Measurements from ENCODE around the gene FBXL20.
"Not testable (repeated sequence)": the region's sequence is repeated elsewhere in the genome, so short reads cannot be mapped to it uniquely, and the experiment has no call there.

Gene FBXL20

DNA sequence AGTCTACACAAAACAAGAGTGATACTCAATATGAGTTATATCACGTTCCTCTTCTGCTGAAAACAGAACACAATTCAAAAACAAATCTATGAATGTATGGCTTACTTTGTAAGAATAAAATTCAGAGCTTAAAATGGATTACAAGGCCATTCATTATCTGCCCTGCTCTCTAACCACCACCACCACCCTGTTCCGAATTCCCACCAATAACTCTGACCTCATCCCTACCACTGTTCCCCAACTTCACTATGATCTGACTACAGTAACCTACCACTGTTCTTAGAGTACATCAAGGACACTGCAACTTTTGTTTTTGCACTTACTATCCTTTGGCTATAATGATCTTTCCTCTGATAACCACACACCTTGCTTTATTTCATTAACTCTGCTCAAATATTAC, 21.3 kb downstream of the FBXL20 start:
- DNase-seq = no peak

DNA sequence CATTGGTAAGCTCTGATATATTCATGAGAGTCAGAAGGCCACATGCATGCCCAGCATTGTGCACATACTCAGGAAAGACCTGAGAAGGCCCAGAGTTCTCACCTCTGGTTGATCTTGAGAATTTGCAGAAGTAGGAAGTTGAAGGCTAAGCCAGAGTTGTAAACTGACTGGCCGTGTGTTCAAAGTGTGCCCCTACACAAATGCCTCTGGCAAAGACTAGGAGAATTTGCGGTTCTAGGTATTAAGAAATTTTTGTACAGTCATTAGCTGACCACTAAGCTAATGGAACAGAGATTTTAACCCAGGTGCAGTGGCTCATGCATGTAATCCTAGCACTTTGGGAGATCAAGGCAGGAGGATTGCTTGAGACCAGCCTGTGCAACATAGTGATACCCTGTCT, 25.0 kb downstream of the FBXL20 start:
- DNase-seq = no peak

DNA sequence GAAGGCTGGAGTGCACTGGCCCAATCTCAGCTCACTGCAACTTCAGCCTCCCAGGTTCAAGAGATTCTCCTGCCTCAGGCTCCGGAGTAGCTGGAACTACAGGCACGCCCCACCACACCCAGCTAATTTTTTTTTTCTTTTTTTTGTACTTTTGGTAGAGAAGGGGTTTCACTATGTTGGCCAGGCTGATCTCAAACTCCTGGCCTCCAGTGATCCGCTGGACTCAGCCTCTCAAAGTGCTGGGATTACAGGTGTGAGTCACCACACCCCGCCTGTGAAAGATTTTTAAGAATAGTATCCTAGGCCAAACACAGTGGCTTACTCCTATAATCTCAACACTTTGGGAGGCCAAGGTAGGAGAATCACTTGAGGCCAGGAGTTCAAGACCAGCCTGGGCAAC, 33.6 kb downstream of the FBXL20 start:
- DNase-seq = not testable (repeated sequence)

DNA sequence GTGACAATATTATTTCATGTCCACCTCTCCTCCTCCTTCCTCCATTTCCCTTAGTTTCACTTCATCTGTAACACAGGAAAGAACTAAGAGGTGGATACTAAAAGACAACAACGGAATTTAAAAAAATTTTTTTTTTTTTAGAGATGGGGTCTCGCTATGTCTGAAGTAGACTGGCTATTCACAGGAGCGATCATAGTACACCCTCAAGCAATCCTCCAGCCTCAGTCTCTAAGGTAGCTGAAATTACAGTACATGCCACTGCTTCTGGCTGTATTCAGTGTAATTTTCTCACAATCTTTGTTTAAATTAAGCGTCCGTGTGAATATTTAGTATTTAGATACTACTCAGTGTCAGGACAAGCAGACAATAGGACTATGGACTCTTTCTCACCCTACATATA, 35.6 kb downstream of the FBXL20 start:
- DNase-seq = no peak

DNA sequence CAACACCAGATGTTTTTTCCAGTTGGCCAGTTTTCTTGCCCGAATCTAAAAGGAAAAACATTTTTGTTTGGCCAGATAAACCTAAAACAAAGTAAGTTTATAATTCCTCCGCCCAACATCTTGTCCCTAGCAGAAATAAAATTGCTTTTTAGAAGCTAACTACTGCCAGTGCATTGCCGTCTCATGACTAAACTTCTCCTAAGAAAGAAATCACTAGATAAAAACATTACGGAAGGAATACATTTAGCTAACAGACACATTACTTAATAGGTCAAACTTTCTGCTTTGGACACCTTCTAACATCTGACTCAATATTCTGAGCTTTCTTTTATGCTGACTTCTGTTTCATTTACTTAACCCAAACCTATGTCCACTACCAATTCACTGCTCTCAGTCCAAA, 36.2 kb downstream of the FBXL20 start:
- DNase-seq = no peak

DNA sequence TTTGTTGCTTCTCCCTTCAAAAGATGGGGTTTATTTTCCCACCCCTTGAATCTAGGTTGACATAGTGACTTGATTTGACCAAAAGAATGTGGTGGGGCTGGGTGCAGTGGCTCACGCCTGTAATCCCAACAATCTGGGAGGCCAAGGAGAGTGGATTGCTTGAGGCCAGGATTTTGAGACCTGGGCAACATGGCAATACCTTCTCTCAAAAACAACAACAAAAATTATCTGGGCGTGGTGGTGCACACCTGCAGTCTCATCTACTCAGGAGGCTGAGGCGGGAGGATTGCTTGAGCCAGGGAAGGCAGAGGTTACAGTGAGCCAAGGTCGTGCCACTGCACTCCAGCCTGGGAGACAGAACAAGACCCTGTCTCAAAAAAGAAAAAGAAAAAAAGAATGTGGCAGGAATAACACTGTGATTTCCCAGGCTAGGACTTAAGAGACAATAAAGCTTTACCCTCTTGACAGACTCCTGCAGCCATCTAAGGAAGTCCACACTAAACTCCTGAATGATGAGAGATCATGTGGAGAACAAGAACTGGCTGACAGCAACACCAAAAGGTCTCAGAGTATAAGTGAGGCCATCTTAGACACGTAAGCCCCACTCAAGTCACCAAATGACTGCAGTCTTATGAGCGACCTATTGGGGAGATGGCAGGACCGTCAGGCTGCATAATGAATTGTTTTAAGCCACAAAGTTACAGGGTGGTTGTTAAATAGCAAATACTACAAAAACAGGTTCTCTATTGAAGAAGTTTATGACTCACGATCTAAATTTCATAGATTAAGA, 37.0 kb downstream of the FBXL20 start:
- no peak for DNase-seq

DNA sequence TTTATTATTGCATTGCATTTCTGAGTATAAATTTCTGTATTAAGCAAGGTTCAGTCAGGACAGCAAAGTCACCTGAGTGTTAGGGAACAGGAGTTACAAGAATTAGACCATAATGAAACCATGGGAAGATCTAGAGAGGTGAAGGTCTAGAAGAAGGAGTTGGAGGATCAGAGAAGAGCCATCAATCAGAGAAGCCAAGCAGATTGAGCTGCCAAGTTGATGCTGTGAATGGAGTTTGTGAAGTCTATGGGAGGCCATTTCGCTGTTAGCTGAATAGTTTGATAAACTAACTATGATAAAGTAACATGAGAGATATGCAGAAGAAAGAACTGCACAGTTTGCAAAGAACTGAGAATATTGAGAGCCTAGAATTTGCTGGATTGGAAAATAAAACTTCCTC, 40.4 kb downstream of the FBXL20 start:
- no peak for DNase-seq

DNA sequence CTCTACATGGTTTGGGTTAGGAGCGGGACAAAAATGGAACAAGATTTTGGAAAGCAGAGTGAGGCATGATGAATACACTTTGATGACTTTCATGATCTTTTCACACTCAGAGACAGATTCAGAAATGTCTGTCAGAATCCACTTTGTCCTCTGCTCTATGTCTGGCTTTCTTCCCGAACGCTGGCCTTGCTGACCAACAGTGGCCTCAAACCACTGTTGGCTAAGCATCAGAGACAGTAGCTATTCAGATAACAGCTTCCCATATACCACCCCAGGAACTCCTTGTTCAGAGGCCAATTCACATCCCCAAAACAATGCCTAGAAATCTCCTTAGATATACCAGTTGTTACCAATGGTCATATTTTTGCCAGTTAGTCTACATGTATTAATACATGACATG, 40.9 kb downstream of the FBXL20 start:
- DNase-seq = no peak

DNA sequence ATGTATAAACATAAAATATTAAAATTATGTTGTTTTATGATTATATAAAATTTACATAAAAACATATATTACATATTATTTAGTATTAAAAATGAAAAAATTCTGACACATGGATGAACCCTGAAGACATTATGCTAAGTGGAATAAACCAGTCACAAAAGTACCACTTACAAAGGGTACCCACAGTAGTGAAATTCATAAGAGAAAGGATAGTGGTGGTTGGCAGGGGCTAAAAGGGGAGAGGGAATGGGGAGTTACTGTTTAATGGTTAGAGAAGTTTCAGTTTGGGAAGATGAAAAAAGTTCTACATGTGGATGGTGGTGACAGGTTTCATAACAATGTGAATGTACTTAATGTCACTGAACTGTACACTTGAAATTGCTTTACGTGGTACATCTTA, 41.4 kb downstream of the FBXL20 start:
- DNase-seq = no peak

DNA sequence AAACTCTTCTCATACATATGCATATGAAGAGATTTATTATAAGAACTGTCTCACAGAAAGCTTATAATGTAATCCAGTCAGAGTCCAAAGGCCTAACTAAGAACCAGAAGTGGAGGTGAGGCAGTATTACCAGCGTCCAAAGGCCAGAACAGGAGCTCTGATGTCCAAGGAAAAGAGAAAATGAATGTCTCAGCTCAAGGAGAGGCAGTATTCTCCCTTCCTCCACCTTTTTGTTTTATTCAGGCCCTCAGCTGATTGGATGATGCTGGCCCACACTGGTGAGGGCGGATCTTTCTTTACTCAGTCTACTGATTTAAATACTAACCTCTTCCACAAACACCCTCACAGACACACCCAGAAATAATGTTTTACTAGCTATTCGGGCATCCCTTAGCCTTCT, 43.4 kb downstream of the FBXL20 start:
- no peak for DNase-seq

DNA sequence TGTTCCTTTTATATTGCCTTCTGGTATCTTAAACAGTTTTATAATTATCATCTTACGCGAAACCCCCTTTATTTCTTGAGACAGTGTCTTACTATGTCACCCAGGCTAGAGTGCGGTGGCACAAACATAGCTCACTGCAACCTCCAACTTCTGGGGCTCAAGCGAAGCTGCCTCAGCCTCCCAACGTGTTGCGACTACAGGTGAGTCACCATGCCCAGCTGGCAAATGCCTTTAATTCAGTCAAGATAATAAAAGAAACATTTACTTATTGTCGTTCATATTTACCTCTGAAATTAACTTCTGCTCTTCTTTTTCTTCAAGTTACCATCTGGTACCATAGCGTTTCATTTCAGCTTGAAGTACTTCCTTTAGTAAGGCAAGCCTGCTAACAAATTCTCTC, 43.9 kb downstream of the FBXL20 start:
- DNase-seq = no peak

DNA sequence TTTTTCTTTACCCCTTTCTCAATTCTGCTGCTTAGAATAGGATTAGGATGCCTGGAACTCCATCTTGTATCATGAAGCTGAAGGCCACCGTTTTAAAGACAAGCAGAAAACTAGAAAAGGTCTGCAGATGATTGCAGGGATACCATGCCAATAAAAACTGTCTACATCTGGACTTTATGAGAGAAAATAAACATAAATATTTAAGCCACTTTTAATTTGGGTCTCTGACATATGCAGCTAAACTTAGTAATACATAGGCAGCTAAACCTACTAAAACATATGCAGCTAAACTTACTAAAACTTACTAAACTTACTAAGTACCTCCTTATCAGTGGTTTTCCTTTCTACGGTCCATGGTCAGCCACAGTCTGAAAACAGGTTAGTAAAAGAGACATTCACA, 48.4 kb downstream of the FBXL20 start:
- no peak for DNase-seq

DNA sequence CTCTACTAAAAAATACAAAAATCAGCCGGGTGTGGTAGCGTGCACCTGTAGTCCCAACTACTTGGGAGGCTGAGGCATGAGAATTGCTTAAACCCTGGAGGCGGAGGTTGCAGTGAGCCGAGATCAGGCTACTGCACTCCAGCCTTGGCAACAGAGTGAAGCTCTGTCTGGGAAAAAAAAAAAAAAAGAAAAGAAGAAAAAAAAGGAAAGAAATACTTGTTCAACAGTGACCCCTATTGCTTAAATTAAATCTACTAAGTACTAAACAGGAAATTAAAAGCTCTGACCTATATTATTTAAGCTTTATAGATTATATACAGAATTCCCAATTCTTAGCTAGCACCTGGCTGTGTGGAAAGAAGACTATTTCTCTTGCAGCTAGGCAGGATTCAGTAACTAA, 48.9 kb downstream of the FBXL20 start:
- no peak for DNase-seq

DNA sequence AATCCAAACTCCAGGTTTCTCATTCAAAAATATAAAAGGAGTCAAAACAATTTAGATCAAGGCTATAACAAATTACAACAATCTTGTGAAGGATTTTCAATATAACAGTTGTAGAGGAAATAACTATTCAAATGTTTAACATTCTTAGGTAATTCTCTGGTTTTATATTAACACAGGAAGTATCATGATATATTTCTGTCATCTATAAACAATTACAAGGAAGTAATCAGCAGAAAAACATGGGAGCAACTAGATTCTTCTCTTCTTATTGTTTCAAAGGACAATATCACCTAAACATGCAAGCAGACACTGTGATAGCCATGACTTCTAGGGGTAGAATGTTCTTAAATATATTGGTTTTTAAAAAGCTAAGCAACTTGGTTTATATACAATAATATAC, 49.9 kb downstream of the FBXL20 start:
- DNase-seq = no peak

DNA sequence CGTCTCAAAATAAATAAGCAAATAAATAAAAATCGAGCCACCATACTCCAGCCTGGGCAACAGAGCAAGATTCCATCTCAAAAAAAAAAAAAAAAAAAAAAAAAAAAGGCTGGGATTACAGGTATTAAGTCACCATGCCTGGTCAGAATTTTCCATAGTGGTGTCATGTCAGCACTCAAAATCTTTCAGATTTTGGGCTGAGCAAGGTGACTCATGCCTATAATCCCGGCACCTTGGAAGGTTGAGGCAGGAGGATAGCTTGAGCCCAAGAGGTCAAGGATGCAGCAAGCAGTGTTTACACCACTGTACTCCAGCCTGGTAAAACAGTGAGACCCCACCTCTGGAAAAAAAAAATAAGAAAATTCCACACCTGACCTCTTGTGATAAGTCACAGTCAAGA, 52.2 kb downstream of the FBXL20 start:
- DNase-seq = no peak

DNA sequence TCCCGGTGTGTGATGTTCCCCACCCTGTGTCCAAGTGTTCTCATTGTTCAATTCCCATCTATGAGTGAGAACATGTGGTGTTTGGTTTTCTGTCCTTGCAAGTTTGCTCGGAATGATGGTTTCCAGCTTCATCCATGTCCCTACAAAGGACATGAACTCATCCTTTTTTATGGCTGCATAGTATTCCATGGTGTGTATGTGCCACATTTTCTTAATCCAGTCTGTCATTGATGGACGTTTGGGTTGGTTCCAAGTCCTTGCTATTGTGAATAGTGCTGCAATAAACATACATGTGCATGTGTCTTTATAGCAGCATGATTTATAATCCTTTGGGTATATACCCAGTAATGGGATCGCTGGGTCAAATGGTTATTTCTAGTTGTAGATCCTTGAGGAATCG, 54.6 kb downstream of the FBXL20 start:
- DNase-seq = not testable (repeated sequence)

DNA sequence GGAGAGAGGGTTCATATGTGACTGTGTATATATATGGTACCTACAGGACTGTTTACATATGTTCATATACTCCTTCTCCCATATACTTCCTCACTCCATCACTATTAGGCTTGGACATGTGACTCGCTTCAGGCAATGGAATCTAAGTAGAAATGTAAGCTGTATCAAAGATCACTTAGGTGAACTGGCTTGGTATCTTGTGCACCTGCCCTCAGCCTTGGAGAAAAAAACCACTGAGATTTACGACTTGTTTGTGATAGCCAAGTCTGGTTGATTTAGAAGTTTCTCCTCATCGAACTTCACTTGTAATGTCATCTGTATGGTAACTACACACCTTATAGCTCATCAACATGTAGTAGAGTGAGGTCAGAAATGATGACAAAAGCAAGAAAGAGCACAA, 59.9 kb downstream of the FBXL20 start:
- DNase-seq = no peak

DNA sequence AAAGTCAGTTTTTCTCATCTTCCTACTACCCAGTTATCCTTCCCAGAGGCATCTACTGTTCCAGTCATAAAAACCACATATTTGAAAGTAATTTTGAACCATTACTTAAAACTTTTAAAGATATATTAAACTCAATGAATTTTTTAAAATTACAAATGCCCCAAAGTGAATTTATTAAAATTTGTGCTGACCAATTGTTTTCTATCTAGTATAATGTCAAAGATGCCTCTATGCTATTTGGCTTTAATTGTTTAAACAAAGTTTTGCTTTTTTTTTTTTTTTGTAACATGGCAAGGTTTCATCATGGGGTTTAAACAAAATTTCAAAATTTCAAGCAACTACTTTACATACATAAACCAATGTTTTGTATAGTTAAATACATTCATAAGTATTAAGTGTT, 60.7 kb downstream of the FBXL20 start:
- DNase-seq = no peak

DNA sequence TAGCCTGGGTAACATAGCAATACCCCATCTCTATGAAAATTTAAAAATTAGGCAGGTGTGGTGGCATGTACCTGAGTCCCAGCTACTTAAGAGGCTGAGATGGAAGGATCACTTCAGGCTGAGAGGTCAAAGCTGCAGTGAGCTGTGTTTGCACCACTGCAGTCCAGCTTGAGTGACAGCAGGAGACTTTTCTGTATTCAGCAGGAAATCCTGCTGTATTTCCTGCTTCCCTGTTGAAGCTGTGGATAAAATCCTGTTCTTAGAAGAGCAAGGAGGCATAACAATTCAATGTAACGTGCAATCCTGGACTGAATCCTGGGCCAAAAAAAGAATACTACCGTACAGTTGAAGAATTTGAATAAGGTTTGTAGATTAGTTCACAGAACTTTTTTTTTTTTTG, 62.2 kb downstream of the FBXL20 start:
- DNase-seq = no peak

DNA sequence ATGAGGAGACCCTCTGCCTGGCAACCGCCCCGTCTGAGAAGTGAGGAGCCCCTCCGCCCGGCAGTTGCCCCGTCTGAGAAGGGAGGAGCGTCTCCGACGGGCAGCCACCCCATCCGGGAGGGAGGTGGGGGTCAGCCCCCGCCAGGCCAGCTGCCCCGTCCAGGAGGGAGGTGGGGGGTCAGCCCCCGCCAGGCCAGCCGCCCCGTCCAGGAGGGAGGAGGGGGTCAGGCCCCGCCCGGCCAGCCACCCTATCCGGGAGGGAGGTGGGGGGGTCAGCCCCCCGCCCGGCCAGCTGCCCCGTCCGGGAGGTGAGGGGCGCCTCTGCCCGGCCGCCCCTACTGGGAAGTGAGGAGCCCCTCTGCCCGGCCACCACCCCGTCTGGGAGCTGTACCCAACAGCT, 63.8 kb downstream of the FBXL20 start:
- not testable (repeated sequence) for DNase-seq

DNA sequence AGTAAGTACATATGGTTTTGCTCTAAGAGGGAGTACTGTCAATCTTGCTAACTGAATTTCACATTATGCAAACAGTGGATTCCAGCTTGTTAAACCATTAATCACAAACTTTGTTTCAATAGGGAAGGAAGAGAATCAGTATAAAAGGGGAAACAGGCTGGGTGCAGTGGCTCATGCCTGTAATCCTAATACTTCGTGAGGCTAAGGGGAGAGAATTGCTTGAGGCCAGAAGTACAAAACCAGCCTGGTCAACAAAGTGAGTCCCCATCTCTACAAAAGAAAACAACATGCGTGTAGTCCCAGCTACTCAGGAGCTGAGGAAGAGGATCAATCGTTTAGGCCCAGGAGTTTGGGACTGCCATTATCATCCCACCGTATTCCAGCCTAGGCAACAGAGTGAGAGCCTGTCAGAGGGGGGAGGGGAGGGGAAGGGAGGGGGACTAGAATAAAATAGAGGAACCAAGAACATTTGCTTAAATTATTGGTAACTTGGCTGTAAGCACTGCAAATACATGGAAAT, 65.7 kb downstream of the FBXL20 start:
- no peak for DNase-seq

DNA sequence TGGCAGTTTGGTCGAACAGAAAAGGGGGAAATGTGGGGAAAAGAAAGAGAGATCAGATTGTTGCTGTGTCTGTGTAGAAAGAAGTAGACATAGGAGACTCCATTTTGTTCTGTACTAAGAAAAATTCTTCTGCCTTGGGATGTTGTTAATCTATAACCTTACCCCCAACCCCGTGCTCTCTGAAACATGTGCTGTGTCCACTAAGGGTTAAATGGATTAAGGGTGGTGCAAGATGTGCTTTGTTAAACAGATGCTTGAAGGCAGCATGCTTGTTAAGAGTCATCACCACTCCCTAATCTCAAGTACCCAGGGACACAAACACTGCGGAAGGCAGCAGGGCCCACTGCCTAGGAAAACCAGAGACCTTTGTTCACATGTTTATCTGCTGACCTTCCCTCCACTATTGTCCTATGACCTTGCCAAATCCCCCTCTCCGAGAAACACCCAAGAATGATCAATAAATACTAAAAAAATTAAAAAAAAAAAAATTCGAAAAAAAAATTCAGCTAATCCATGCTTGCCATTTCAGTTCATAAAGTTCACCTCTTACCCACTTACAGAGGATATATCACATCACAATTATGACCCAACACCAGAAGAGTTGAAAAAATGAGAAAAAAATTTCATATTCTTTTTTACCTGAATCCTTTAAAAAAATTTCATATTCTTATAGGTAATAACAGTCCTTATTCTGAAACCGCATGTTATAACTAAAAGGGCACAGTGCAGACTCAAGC, 67.2 kb downstream of the FBXL20 start:
- not testable (repeated sequence) for DNase-seq

DNA sequence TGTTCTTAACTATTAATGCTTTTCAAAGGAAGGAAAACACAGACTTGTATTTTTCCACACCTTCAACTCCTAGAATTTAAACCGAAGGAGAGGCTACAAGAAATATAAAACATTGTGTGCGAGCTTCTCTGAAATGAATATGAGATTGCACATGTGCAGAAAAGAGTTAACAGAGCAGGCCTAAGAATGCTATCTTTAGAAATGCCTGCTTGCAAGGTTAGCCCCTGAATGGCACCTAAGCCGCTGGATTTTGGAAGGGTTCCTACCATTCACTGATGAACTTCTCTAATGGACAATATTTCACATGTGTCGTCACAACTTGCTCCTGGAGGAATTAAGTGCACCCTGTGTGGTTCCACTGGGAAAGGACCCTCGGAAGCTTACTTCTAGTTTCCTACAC, 69.3 kb downstream of the FBXL20 start:
- DNase-seq = no peak

DNA sequence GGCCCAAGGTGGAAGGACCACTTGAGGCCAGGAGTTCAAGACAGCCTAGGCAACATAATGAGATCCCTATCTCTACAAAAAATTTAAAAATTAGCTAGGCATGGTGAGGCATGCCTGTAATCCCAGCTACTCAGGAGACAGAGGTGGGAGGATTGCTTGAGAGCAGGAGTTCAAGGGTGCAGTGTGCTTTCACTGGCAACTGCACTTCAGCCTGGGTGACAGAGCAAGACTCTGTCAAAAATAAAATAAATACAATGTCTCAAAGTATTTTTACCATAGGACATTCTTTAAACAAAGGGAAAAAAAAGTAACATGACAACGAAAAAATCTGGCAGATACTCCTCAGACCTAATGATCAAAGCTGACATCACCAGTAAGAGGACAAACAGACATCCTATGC, 72.6 kb downstream of the FBXL20 start:
- no peak for DNase-seq

DNA sequence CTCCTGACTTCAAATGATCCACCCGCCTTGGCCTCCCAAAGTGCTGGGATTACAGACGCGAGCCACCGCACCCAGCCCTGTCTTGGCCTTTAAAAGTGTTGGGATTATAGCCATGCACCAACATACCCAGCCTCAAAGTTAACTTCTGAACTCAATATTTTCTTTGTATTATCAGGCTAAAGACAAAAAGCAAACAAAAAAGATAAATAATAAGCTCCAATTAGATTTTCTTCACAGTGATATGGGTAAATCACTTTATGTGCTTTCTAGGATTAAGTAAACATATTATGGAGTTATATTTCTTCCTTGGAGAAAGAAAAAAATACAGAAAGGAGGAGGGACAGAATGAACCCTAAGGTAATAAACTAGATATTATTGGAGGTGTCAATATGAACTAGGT, 74.3 kb downstream of the FBXL20 start:
- no peak for DNase-seq
